SK-N-SH (cell line): ENCODE data around the gene TNFRSF14. TPM values are rescaled to one million over a fixed set of nuclear protein-coding genes. Genes with fewer than 3 reads are reported as not detected.

Experiments used
- CTCF ChIA-PET: fragments of 300-600, 350-600 bp; formaldehyde crosslinking; extraction: SDS; loops from one replicate; lab custom pipeline; 2021; lab: Yijun Ruan, JAX
- POLR2A ChIA-PET: fragments of 350-600 bp; sonication (Branson Sonifier 250); formaldehyde crosslinking; extraction: SDS; loops from one replicate; lab custom pipeline; 2020; ENCODE audit warnings: antibody characterized with exemption, inconsistent platforms; lab: Yijun Ruan, JAX
- DNase-seq: peaks from one replicate; pipeline ENCODE4 v3.0.0; 2012
- H2AFZ ChIP-seq: fragments of 200-600 bp; sonication (generic); 2 replicates; pipeline ENCODE4 v1.8.1; 2016; ENCODE audit warnings: antibody characterized with exemption, mild to moderate bottlenecking, low read depth
- H3F3A ChIP-seq: fragments of 200-600 bp; sonication (generic); replicated peaks from 2 replicates; pipeline ENCODE3; 2016; ENCODE audit warnings: antibody characterized with exemption, mild to moderate bottlenecking; ENCODE audit not compliant: insufficient read depth
- H3K27ac ChIP-seq, 2 experiments: fragments of 200-500 bp in 1 of 2; fragments of 200-600 bp in 1 of 2; sonication (Bioruptor generic) in 1 of 2; sonication (generic), shearing (Covaris generic) in 1 of 2; 2 replicates each; pipeline versions ENCODE4 v1.5.1 to v1.6.1; 2014 to 2016; ENCODE audit warnings: low read depth in 2 of 2, inconsistent platforms in 1 of 2, low read length in 1 of 2, mild to moderate bottlenecking in 1 of 2, mixed read lengths in 1 of 2
- H3K27me3 ChIP-seq: fragments of 200-600 bp; sonication (generic), shearing (Covaris generic); 2 replicates; pipeline ENCODE4 v1.6.1; 2016; ENCODE audit warnings: mixed run types; ENCODE audit not compliant: insufficient read depth
- H3K36me3 ChIP-seq, 2 experiments: fragments of 200-500 bp in 1 of 2; fragments of 200-600 bp in 1 of 2; sonication (Bioruptor generic) in 1 of 2; sonication (generic) in 1 of 2; replicated peaks in 1 of 2; 2 replicates each; pipeline versions ENCODE3 to v1.5.1; 2014 to 2016; ENCODE audit warnings: low read length in 1 of 2, mild to moderate bottlenecking in 1 of 2; ENCODE audit not compliant: insufficient read depth in 2 of 2, control insufficient read depth in 1 of 2
- H3K4me1 ChIP-seq, 2 experiments: fragments of 200-500 bp in 1 of 2; fragments of 200-600 bp in 1 of 2; sonication (Bioruptor generic) in 1 of 2; sonication (generic), shearing (Covaris generic) in 1 of 2; 2 replicates each; pipeline versions ENCODE4 v1.5.1 to v1.6.1; 2014 to 2016; ENCODE audit warnings: low read depth in 1 of 2, low read length in 1 of 2, mixed run types in 1 of 2; ENCODE audit not compliant: insufficient read depth in 2 of 2, control insufficient read depth in 1 of 2
- H3K4me2 ChIP-seq: fragments of 200-600 bp; sonication (generic), shearing (Covaris generic); 2 replicates; pipeline ENCODE4 v1.6.1; 2017; ENCODE audit warnings: mixed run types
- H3K4me3 ChIP-seq, 2 experiments: fragments of 200-500 bp in 1 of 2; fragments of 200-600 bp in 1 of 2; sonication (Bioruptor generic) in 1 of 2; sonication (generic), shearing (Covaris generic) in 1 of 2; 2 replicates each; pipeline versions ENCODE4 v1.5.1 to v1.8.1; 2014 to 2016; ENCODE audit warnings: low read depth in 2 of 2, inconsistent platforms in 1 of 2, low read length in 1 of 2, mild to moderate bottlenecking in 1 of 2, mixed read lengths in 1 of 2, moderate library complexity in 1 of 2
- H3K79me2 ChIP-seq: fragments of 200-600 bp; sonication (generic); 2 replicates; pipeline ENCODE4 v1.8.1; 2017; ENCODE audit warnings: mild to moderate bottlenecking; ENCODE audit not compliant: insufficient read depth
- H3K9ac ChIP-seq: fragments of 200-600 bp; sonication (generic); 2 replicates; pipeline ENCODE4 v1.6.1; 2017; ENCODE audit warnings: mixed run types
- H3K9me2 ChIP-seq: fragments of 200-600 bp; sonication (generic); 2 replicates; pipeline ENCODE4 v1.6.1; 2017; ENCODE audit warnings: mixed run types
- H3K9me3 ChIP-seq: fragments of 200-600 bp; sonication (generic); 2 replicates; pipeline ENCODE4 v1.6.1; 2017; ENCODE audit warnings: mixed run types, mild to moderate bottlenecking, moderate library complexity
- H4K20me1 ChIP-seq: fragments of 200-600 bp; sonication (generic); 2 replicates; pipeline ENCODE4 v1.6.1; 2017; ENCODE audit warnings: mild to moderate bottlenecking, mixed run types; ENCODE audit not compliant: insufficient read depth
- CHD2 ChIP-seq: fragments of 150-350 bp; IDR thresholded peaks from 2 replicates; pipeline ENCODE4 v1.6.1; 2018; ENCODE audit warnings: low read length; ENCODE audit not compliant: partially characterized antibody
- EP300 ChIP-seq, 2 experiments: IDR thresholded peaks; 2 replicates each; pipeline versions ENCODE4 v1.4.0 to v1.6.1; 2012; ENCODE audit warnings: borderline replicate concordance in 1 of 2, low read depth in 1 of 2, low read length in 1 of 2
- MXI1 ChIP-seq: IDR thresholded peaks from 2 replicates; pipeline ENCODE4 v1.6.1; 2012; ENCODE audit warnings: mild to moderate bottlenecking, low read depth, low read length, improper control_type of control experiment
- RAD21 ChIP-seq: IDR thresholded peaks from 2 replicates; pipeline ENCODE4 v1.6.1; 2012; ENCODE audit warnings: mild to moderate bottlenecking, low read length
- RCOR1 ChIP-seq: fragments of 150-350 bp; IDR thresholded peaks from 2 replicates; pipeline ENCODE4 v1.6.1; 2017; ENCODE audit warnings: antibody characterized with exemption, low read length
- RFX5 ChIP-seq: IDR thresholded peaks from 2 replicates; pipeline ENCODE4 v1.6.1; 2012; ENCODE audit warnings: mild to moderate bottlenecking, improper control_type of control experiment, low read length
- SIN3A ChIP-seq: IDR thresholded peaks from 2 replicates; pipeline ENCODE4 v1.6.1; 2012; ENCODE audit warnings: low read depth, mild to moderate bottlenecking, low read length, moderate library complexity, borderline replicate concordance
- TEAD4 ChIP-seq: IDR thresholded peaks from 2 replicates; pipeline ENCODE4 v1.4.0; 2012; ENCODE audit warnings: mild to moderate bottlenecking, borderline replicate concordance; ENCODE audit not compliant: insufficient read depth
- USF1 ChIP-seq: IDR thresholded peaks from 2 replicates; pipeline ENCODE4 v1.4.0; 2012; ENCODE audit warnings: low read depth, borderline replicate concordance
- USF2 ChIP-seq: fragments of 150-350 bp; IDR thresholded peaks from 2 replicates; pipeline ENCODE4 v1.6.1; 2017; ENCODE audit warnings: antibody characterized with exemption, low read length, low read depth, borderline replicate concordance
- ZBTB33 ChIP-seq: IDR thresholded peaks from 2 replicates; pipeline ENCODE4 v1.4.0; 2012; ENCODE audit warnings: low read depth, borderline replicate concordance
- WGBS: methylation state at CpG from one replicate; pipeline ENCODE4 v1.1.6; 2017; ENCODE audit warnings: low lambda C conversion rate; 5-methylcytosine and 5-hydroxymethylcytosine counted together
- polyA plus RNA-seq, 3 experiments: library from polyadenylated mRNA; depleted of rRNA; stranded (reverse); fragments of >200 nt; gene quantifications; 2 replicates each; pipeline ENCODE4 v1.2.3, GENCODE V29; 2012
- TF ChIP-seq, protein P1 (sequence below): fragments of 150-350 bp; IDR thresholded peaks from 2 replicates; pipeline ENCODE4 v1.6.1; 2016; ENCODE audit warnings: mild to moderate bottlenecking, low read depth, low read length
- TF ChIP-seq, protein P2 (sequence below): IDR thresholded peaks from 2 replicates; pipeline ENCODE4; 2012

TNFRSF14 gene
- polyA plus RNA-seq, 1 of the 3 experiments (the other 2 are of a cell fraction): 0.28 TPM

GRCh38 chr1:2526824-2527555 is 29.2 kb upstream of the TNFRSF14 start:
- H3F3A ChIP-seq: no peaks in the 10 kb centered on the region
- H3K9me3 ChIP-seq: no peaks in the 10 kb centered on the region
- ChIA-PET CTCF (interaction anchor here (0.8 to 5.2 kb wide), 8 partner anchors 12 to 112 kb away, joined by 3 to 25 read pairs (median 4); no protein-coding TSS in a partner anchor), POLR2A (interaction anchor here (0.5 to 3.4 kb wide), 4 partner anchors 17 to 135 kb away, joined by 3 to 19 read pairs (median 6); partner anchors contain the start of genes MORN1 and RER1)
- peak overlapping the region in 1 of 2 experiments; percentile 93; a peak in 2 of 4 replicates for H3K4me3 ChIP-seq
- H3K4me2 ChIP-seq: peak overlapping the region; percentile 28; the same call in 1 of the 2 replicates
- DNase-seq: no peak
- no peak overlapping the region for H3K9ac ChIP-seq
- no peaks in the 10 kb centered on the region for H3K9me2 ChIP-seq
- peak overlapping the region in 1 of 2 experiments; percentile 14; a peak in 1 of 4 replicates for H3K27ac ChIP-seq
- H4K20me1 ChIP-seq: peaks cover 34% of the 10 kb centered on the region
- H3K27me3 ChIP-seq: peaks cover 6% of the 10 kb centered on the region; the same call in 1 of the 2 replicates
- H3K79me2 ChIP-seq: peaks cover 37% of the 10 kb centered on the region
- H3K4me1 ChIP-seq: peaks cover 0 to 45% of the 10 kb centered on the region in 2 experiments; a peak in 3 of 4 replicates
- no peak overlapping the region for H2AFZ ChIP-seq
- H3K36me3 ChIP-seq: peaks cover 0 to 5% of the 10 kb centered on the region in 2 experiments
- WGBS: 53% methylated on average over 11 of the region's 20 CpGs
- no peak for TF ChIP-seq RAD21
- TF ChIP-seq RCOR1: no peak
- TF ChIP-seq CHD2: no peak
- TF ChIP-seq, protein P1, sequence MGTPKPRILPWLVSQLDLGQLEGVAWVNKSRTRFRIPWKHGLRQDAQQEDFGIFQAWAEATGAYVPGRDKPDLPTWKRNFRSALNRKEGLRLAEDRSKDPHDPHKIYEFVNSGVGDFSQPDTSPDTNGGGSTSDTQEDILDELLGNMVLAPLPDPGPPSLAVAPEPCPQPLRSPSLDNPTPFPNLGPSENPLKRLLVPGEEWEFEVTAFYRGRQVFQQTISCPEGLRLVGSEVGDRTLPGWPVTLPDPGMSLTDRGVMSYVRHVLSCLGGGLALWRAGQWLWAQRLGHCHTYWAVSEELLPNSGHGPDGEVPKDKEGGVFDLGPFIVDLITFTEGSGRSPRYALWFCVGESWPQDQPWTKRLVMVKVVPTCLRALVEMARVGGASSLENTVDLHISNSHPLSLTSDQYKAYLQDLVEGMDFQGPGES: no peak
- TF ChIP-seq, protein P2, sequence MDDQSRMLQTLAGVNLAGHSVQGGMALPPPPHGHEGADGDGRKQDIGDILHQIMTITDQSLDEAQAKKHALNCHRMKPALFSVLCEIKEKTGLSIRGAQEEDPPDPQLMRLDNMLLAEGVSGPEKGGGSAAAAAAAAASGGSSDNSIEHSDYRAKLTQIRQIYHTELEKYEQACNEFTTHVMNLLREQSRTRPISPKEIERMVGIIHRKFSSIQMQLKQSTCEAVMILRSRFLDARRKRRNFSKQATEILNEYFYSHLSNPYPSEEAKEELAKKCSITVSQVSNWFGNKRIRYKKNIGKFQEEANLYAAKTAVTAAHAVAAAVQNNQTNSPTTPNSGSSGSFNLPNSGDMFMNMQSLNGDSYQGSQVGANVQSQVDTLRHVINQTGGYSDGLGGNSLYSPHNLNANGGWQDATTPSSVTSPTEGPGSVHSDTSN: no peak
- TF ChIP-seq EP300 (IDR thresholded peaks at IDR 0.05; ENCODE audit: borderline replicate concordance in 1 of 2, low read depth in 1 of 2, low read length in 1 of 2): no peak
- no peak for TF ChIP-seq SIN3A
- TF ChIP-seq TEAD4: no peak
- peak; percentile 18; the same call in 1 of the 2 replicates for TF ChIP-seq USF1
- TF ChIP-seq USF2: no peak
- TF ChIP-seq ZBTB33: no peak
- TF ChIP-seq MXI1: peak; percentile 93
- no peak for TF ChIP-seq RFX5
- TF ChIP-seq, all 33 proteins: peak for 2
